ENCODE results near the gene ALDH1L1. TPM values are rescaled to one million over a fixed set of nuclear protein-coding genes. Genes with fewer than 3 reads are reported as not detected.
A peak's percentile ranks its signal among the peaks of the same experiment; 100 is the strongest.

Gene ALDH1L1
- polyA plus RNA-seq, 3 donors from 2014 or later, result not detected

DNA sequence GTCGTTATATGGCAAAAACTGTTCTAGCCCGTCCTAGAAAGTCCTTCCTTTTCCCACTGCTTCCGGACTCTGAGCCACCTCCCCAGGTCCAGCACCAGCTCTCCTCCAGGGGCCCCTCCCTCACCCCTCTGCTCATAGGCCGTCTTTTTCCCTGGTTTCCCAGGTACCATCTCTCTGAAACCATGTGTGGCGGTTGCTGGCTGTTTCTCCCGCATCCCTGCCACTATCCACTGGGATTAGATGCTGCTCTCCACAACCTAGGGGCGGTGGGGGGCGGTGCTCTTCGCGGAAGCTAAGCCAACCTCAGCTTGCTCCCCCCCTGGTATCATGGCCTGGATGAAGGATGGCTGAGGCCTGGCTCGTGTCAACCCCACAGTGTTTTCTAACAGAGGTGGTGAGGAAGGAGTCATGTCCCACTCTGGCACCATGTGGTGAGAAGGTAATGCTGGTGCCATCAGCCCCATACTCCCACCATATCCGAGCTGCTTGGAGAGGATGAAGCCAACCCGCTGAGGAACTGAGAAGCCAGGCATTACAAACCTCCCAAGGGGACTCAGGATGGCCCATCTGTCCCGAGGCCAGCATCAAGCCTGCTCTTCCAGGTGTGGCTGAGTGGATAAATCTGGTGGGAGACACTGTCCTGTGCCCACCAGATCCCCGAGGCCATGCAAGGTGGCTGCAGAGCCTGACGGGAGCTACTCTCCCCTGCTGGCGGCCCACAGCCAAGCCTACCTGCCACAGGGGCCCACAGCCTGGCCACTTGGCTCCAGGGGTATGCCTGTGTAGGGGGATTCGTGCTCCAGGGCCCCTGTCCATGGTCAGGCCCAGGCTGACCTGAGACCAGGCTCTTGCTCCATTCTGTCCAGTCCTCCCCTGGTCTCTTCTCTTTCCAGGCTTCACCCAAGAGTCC lies 68.6 kb downstream of the ALDH1L1 start:
- DNase-seq, result no peak
- Mint-ChIP-seq H3K36me3 (no peaks in the 10 kb centered on the region), H3K9me3 (no peaks in the 10 kb centered on the region), H3K4me1 (no peaks in the 10 kb centered on the region), H3K27me3 (ENCODE audit: low read depth in 3 of 3) (peaks cover 2% of the 10 kb centered on the region in 3 donors), H3K4me3 (no peak overlapping the region), H3K27ac (no peak overlapping the region)

- Mint-ChIP-seq H3K4me3 (no peak overlapping the region), H3K36me3 (no peaks in the 10 kb centered on the region), H3K27ac (no peak overlapping the region), H3K9me3 (no peaks in the 10 kb centered on the region), H3K27me3 (ENCODE audit: low read depth in 3 of 3) (peaks cover 2% of the 10 kb centered on the region in 3 donors), H3K4me1 (no peaks in the 10 kb centered on the region)
- no peak for DNase-seq
These were observed 69.2 kb downstream of the ALDH1L1 start for GRCh38 chr3:126111126-126111551.

DNA sequence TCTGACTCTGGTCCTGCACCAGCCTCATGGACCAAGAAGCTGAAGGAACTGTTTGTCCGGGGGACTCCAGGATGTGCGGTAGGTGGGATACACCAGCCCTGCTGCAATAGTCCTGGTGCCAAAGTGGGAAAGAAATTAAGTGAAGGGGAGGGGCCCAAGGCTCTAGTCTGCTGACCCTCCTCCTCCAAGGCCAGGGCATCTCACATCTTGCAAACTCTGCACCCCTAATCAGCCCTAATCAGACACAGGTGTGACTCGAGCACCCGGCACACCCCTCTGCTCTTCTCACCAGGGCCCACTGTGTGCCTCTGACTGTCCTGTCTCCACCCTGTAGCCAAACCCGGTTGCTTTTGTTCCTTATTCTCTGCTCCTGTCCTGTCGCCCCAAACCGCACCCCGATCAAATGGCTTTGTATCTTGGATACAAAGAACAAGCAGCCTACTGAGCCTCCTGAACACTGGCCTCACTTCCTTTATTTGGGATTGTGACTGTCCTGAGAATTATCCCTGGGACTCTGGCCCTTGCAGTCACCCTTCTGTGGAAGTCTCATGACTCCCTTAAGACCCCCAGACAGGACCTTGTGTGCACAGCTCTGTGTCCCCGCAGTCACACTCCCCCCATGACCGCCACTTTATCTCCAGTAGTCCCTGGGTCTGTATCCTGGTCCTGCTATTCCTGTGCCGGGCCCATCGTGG lies 69.8 kb downstream of the ALDH1L1 start:
- H3K9me3 Mint-ChIP-seq, result no peaks in the 10 kb centered on the region
- H3K4me3 Mint-ChIP-seq, result no peak overlapping the region
- H3K36me3 Mint-ChIP-seq, result no peaks in the 10 kb centered on the region
- no peak overlapping the region for H3K27ac Mint-ChIP-seq
- no peaks in the 10 kb centered on the region for H3K4me1 Mint-ChIP-seq
- peaks cover 2% of the 10 kb centered on the region in 3 donors for H3K27me3 Mint-ChIP-seq (ENCODE audit: low read depth in 3 of 3)
- DNase-seq, result no peak

- H3K4me3 Mint-ChIP-seq, result no peak overlapping the region
- H3K27ac Mint-ChIP-seq, result no peak overlapping the region
- H3K27me3 Mint-ChIP-seq (ENCODE audit: low read depth in 3 of 3), result peaks cover 2% of the 10 kb centered on the region in 3 donors
- no peaks in the 10 kb centered on the region for H3K9me3 Mint-ChIP-seq
- no peak for DNase-seq
- no peaks in the 10 kb centered on the region for H3K4me1 Mint-ChIP-seq
- no peaks in the 10 kb centered on the region for H3K36me3 Mint-ChIP-seq
These were observed 70.5 kb downstream of the ALDH1L1 start for GRCh38 chr3:126109880-126110235.

GRCh38 chr3:126109146-126109879 lies 71.1 kb downstream of the ALDH1L1 start:
- Mint-ChIP-seq H3K36me3 (no peaks in the 10 kb centered on the region), H3K4me1 (no peaks in the 10 kb centered on the region), H3K27ac (no peak overlapping the region), H3K9me3 (no peaks in the 10 kb centered on the region), H3K27me3 (ENCODE audit: low read depth in 3 of 3) (peaks cover 2% of the 10 kb centered on the region in 3 donors), H3K4me3 (no peak overlapping the region)
- DNase-seq, result no peak

GRCh38 chr3:126108676-126109050 lies 71.7 kb downstream of the ALDH1L1 start:
- H3K9me3 Mint-ChIP-seq, result no peaks in the 10 kb centered on the region
- DNase-seq, result no peak
- H3K4me3 Mint-ChIP-seq, result no peak overlapping the region
- H3K27ac Mint-ChIP-seq, result peak overlapping the region in 1 of 6 donors; percentile 89
- no peaks in the 10 kb centered on the region for H3K36me3 Mint-ChIP-seq
- H3K27me3 Mint-ChIP-seq (ENCODE audit: low read depth in 3 of 3), result peaks cover 2% of the 10 kb centered on the region in 3 donors
- H3K4me1 Mint-ChIP-seq, result no peaks in the 10 kb centered on the region

GRCh38 chr3:126107957-126108675 lies 72.3 kb downstream of the ALDH1L1 start:
- Mint-ChIP-seq H3K4me1 (no peaks in the 10 kb centered on the region), H3K4me3 (no peak overlapping the region), H3K27me3 (ENCODE audit: low read depth in 3 of 3) (peaks cover 2% of the 10 kb centered on the region in 3 donors), H3K36me3 (no peaks in the 10 kb centered on the region), H3K9me3 (no peaks in the 10 kb centered on the region), H3K27ac (no peak overlapping the region)
- DNase-seq, result no peak

DNA sequence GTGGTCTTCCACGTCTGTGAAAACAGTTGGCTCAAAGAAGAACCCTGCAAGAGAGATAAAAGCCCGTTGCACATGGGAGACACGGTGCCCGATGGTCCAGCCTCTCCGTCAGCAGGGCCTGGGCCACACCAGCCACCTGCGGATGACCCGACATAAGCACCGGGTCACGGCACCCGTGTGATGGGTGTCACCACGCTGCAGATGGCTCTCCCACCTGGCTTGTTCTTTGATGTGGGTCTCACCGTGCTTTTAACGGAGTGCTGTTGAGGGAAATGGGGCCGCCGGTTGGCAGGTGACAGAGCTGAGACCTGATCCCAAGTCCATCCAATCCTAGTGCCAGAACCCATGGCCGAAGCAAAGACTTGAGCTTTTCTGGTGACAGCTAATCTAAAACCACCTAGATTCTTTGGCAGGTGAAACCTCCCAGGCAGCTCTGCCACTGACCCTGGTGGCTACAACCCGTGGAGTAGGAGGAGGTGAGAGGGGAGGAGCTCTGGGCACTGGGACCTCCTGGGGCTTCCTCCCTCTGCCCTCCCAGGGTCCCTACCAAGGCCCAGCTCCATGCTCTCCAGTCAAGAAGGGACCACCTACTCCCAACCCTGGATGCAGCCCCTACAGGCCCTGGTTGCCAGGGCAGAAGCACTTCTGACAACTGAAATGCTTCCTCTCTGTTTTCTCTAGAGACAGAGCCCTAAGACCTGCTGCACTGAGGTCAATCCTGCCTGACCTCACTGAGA lies 73.0 kb downstream of the ALDH1L1 start:
- no peak overlapping the region for H3K4me3 Mint-ChIP-seq
- no peaks in the 10 kb centered on the region for H3K36me3 Mint-ChIP-seq
- H3K9me3 Mint-ChIP-seq, result no peaks in the 10 kb centered on the region
- no peak overlapping the region for H3K27ac Mint-ChIP-seq
- DNase-seq, result no peak
- H3K27me3 Mint-ChIP-seq (ENCODE audit: low read depth in 3 of 3), result peaks cover 2% of the 10 kb centered on the region in 3 donors
- H3K4me1 Mint-ChIP-seq, result no peaks in the 10 kb centered on the region

DNA sequence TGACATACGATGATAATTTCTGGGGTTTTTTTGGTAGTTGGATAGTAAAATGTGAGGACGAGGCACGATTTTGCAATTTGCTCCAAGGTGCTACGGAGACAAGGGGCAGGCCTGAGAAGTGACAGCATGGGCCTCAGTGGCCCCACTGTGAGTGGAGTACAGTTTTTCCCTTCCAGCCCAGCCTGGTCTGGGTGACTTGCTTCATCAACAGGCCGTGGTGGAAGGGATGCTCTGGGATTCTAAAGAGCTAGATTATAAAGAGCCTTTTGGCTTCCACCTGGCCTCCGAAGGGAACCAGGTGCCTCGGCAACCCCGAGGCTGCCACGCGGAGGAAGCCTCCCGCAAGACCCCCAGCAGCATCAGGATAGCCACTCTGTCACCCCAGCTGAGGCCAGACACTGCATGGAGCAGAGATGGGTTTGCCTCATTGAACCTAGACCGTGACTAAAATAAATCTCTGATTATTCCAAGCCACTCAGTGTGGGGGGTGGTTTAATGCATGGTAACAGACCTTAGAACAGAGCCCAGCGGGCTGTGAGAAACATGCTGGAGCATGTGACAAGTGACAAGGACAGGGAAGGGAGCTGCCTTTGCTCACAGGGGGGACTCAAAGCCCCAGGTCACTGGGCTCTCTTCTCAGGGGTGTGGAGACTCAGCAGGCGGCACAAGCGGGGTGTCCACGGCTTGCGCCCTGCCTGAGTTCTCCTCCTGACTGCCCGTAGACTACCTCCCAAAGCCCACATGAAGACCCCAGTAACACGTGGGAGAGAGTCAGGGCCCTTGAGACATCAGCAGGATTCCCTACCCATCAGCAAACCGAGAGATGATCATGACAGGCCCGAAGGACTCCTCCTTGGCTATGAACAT lies 73.8 kb downstream of the ALDH1L1 start:
- H3K9me3 Mint-ChIP-seq, result no peaks in the 10 kb centered on the region
- no peak overlapping the region for H3K27ac Mint-ChIP-seq
- no peaks in the 10 kb centered on the region for H3K36me3 Mint-ChIP-seq
- H3K4me3 Mint-ChIP-seq, result no peak overlapping the region
- no peaks in the 10 kb centered on the region for H3K4me1 Mint-ChIP-seq
- H3K27me3 Mint-ChIP-seq (ENCODE audit: low read depth in 3 of 3), result peaks cover 2 to 3% (median 2%) of the 10 kb centered on the region in 3 donors
- DNase-seq, result no peak

DNA sequence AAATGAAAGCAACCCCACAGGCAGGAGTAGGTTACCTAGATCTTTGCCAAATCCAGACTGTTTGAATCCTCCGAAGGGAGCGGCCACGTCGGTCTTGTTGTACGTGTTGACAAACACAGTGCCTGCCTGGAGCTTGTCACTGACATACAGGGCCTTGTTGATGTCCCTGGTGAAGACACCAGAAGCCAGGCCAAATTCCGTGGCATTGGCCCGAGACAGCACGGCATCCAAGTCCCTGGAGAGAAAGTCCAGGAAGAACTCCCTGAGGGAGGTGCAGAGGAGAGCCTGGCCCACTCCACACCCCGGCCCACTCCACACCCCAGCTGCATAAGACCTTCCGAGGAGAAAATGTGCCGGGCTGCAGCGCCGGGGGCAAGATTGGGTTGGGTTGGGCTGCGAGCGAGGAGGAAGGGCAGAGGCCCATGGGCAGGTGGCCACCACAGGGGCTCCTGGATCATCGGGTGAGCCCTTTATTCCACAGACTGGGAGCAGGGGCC lies 74.6 kb downstream of the ALDH1L1 start:
- Mint-ChIP-seq H3K9me3 (no peaks in the 10 kb centered on the region), H3K4me1 (no peaks in the 10 kb centered on the region), H3K27me3 (ENCODE audit: low read depth in 3 of 3) (peaks cover 2 to 3% (median 2%) of the 10 kb centered on the region in 3 donors), H3K27ac (no peak overlapping the region), H3K36me3 (no peaks in the 10 kb centered on the region), H3K4me3 (no peak overlapping the region)
- DNase-seq, result no peak

DNA sequence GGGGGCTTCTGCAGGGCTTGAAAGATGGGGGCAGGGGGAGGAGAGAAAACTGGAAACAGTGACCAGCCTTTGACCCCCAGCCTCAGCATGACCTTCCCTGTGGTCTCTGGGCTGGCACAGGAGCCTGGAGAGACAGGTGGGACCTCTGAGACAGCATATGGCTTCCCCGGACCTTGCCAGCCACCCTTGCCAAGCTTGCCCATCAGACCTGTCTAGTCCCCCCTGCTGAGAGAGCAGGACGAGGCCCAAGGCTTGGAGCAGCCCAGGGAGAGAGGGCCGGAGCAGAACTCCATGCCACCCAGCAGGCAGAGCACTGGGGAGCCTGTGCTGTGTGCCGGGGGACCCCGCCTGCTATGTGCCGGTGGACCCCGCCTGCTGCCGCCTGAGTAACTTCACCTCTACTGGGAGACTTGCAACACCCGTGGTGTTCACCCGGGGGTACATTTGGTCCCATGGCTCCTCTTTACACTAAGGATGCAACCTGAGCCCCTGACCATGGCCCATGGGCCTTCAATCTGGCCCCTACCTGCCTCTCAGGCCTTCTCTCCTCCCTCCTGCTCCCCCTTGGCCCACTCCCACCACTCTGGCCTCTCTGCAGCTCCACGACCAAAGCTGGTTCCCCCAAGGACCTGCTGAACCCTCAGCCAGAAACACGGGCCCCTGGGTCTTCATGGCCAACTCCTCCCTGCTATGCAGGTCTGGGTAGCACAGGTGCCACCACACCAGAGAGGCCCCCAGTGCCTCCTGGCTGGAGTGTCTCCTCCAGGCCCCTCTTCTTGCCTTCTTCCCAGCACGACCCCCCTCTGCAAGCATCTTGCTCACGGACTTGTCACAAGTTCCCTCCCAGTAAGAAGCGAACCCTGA lies 75.4 kb downstream of the ALDH1L1 start:
- no peaks in the 10 kb centered on the region for H3K4me1 Mint-ChIP-seq
- peaks cover 0 to 3% (median 2%) of the 10 kb centered on the region in 3 donors for H3K27me3 Mint-ChIP-seq (ENCODE audit: low read depth in 3 of 3)
- H3K36me3 Mint-ChIP-seq, result no peaks in the 10 kb centered on the region
- no peaks in the 10 kb centered on the region for H3K9me3 Mint-ChIP-seq
- no peak for DNase-seq
- H3K4me3 Mint-ChIP-seq, result no peak overlapping the region
- no peak overlapping the region for H3K27ac Mint-ChIP-seq
